Activated naive CD8-positive, alpha-beta T cell treated with anti-CD3 and anti-CD28 coated beads, Interleukin-2, amount 10 ng/mL, durations not matched to agents 7 days and 5 days (primary cell): ENCODE data around the gene CIRBP. TPM values are rescaled to one million over a fixed set of nuclear protein-coding genes. Genes with fewer than 3 reads are reported as not detected.

ENCODE experiments used
- ATAC-seq: fragments of 150-1000 bp; cut with Tn5 transposase; one replicate; pipeline ENCODE4 v1.10.0; 2021; ENCODE audit warnings: low read depth, moderate library complexity
- POLR2A ChIA-PET: fragments of 350-600 bp; sonication (Branson Sonifier 250); formaldehyde crosslinking; loops from one replicate; lab custom pipeline; 2021; ENCODE audit warnings: antibody characterized with exemption; lab: Charles Lee
- DNase-seq: peaks from one replicate; pipeline ENCODE4 v3.0.0; 2021
- H3K27ac Mint-ChIP-seq: one replicate; pipeline ENCODE4 v1.8.0; 2022; ENCODE audit warnings: mild to moderate bottlenecking, mixed read lengths
- H3K27me3 Mint-ChIP-seq: one replicate; pipeline ENCODE4 v1.8.0; 2022; ENCODE audit warnings: mild to moderate bottlenecking, moderate library complexity, mixed read lengths
- H3K36me3 Mint-ChIP-seq: one replicate; pipeline ENCODE4 v1.8.0; 2021; ENCODE audit warnings: mild to moderate bottlenecking, mixed read lengths
- H3K4me1 Mint-ChIP-seq: one replicate; pipeline ENCODE4 v1.8.0; 2021; ENCODE audit warnings: mixed read lengths
- H3K4me3 Mint-ChIP-seq: one replicate; pipeline ENCODE4 v1.8.0; 2022; ENCODE audit warnings: mild to moderate bottlenecking, moderate library complexity, mixed read lengths
- H3K9me3 Mint-ChIP-seq: one replicate; pipeline ENCODE4 v1.8.0; 2021; ENCODE audit warnings: mixed read lengths
- total RNA-seq, 2 experiments: library from RNA; stranded (reverse); gene quantifications; one replicate each; pipeline ENCODE4 v1.2.3, GENCODE V29; 2021

Gene CIRBP
- total RNA-seq, 2 experiments from 2014 or later, result 327 to 342 TPM

- no peaks in the 10 kb centered on the region for H3K36me3 Mint-ChIP-seq
- no peak overlapping the region for H3K27ac Mint-ChIP-seq
- H3K4me3 Mint-ChIP-seq, result no peak overlapping the region
- peaks cover 18% of the 10 kb centered on the region for H3K27me3 Mint-ChIP-seq
- POLR2A ChIA-PET, result no interaction called here
- ATAC-seq (no peak), DNase-seq (no peak)
- peaks cover 9% of the 10 kb centered on the region for H3K4me1 Mint-ChIP-seq
- no peaks in the 10 kb centered on the region for H3K9me3 Mint-ChIP-seq
Measured at GRCh38 chr19:1234955-1235380, 34.2 kb upstream of the CIRBP start.

GRCh38 chr19:1235625-1236538 lies 33.2 kb upstream of the CIRBP start:
- H3K4me3 Mint-ChIP-seq, result peak overlapping the region; percentile 54
- POLR2A ChIA-PET, result interaction anchor here (1.0 to 1.6 kb wide), 2 partner anchors 22 to 34 kb away, joined by 3 read pairs; no protein-coding TSS in a partner anchor
- ATAC-seq (no peak), DNase-seq (no peak)
- peaks cover 11% of the 10 kb centered on the region for H3K4me1 Mint-ChIP-seq
- H3K27me3 Mint-ChIP-seq, result peaks cover 18% of the 10 kb centered on the region
- no peaks in the 10 kb centered on the region for H3K9me3 Mint-ChIP-seq
- no peak overlapping the region for H3K27ac Mint-ChIP-seq
- H3K36me3 Mint-ChIP-seq, result no peaks in the 10 kb centered on the region

GRCh38 chr19:1236576-1236975 lies 32.6 kb upstream of the CIRBP start:
- ATAC-seq (no peak), DNase-seq (no peak)
- Mint-ChIP-seq H3K4me3 (peak overlapping the region; percentile 54), H3K9me3 (no peaks in the 10 kb centered on the region), H3K27me3 (peaks cover 18% of the 10 kb centered on the region), H3K4me1 (peaks cover 15% of the 10 kb centered on the region), H3K36me3 (no peaks in the 10 kb centered on the region), H3K27ac (no peak overlapping the region)
- POLR2A ChIA-PET, result interaction anchor here (1.0 to 1.6 kb wide), 2 partner anchors 22 to 33 kb away, joined by 3 read pairs; no protein-coding TSS in a partner anchor

- POLR2A ChIA-PET, result interaction anchor here (1.0 to 1.6 kb wide), 2 partner anchors 23 to 32 kb away, joined by 3 read pairs; no protein-coding TSS in a partner anchor
Measured at GRCh38 chr19:1237027-1237659, 32.0 kb upstream of the CIRBP start.

GRCh38 chr19:1237754-1238368 lies 31.3 kb upstream of the CIRBP start, which contains the start of gene CBARP:
TSS of gene CBARP (minus strand) at chr19:1238005. CDS start at chr19:1236100, 1,905 bp downstream.
- no peaks in the 10 kb centered on the region for H3K36me3 Mint-ChIP-seq
- H3K4me3 Mint-ChIP-seq, result peak within 1 kb of the TSS; percentile 74
- DNase-seq, result peak; percentile 57
- ATAC-seq, result no peak
- H3K4me1 Mint-ChIP-seq, result peaks cover 15% of the 10 kb centered on the region
- H3K9me3 Mint-ChIP-seq, result no peaks in the 10 kb centered on the region
- peak within 1 kb of the TSS; percentile 51 for H3K27ac Mint-ChIP-seq
- H3K27me3 Mint-ChIP-seq, result peaks cover 18% of the 10 kb centered on the region
- POLR2A ChIA-PET, result interaction anchor here (0.8 to 1.2 kb wide), 2 partner anchors 37 to 114 kb away, joined by 3 read pairs; partner anchors contain the start of gene FAM174C

More at GRCh38 chr19:1237027-1237659, 32.0 kb upstream of the CIRBP start:
- Mint-ChIP-seq H3K4me3 (peak overlapping the region; percentile 57), H3K36me3 (no peaks in the 10 kb centered on the region), H3K27me3 (peaks cover 18% of the 10 kb centered on the region), H3K9me3 (no peaks in the 10 kb centered on the region), H3K27ac (no peak overlapping the region), H3K4me1 (peaks cover 15% of the 10 kb centered on the region)
- ATAC-seq (no peak), DNase-seq (no peak)

- Mint-ChIP-seq H3K4me1 (peaks cover 22% of the 10 kb centered on the region), H3K27me3 (peaks cover 18% of the 10 kb centered on the region), H3K9me3 (no peaks in the 10 kb centered on the region), H3K4me3 (peak overlapping the region; percentile 74), H3K36me3 (no peaks in the 10 kb centered on the region), H3K27ac (peak overlapping the region; percentile 51)
- POLR2A ChIA-PET, result interaction anchor here (0.8 to 1.2 kb wide), 2 partner anchors 37 to 115 kb away, joined by 3 read pairs; partner anchors contain the start of gene FAM174C
- DNase-seq, result no peak
- ATAC-seq, result no peak
Measured at GRCh38 chr19:1238369-1239303, 30.5 kb upstream of the CIRBP start.

- H3K4me3 Mint-ChIP-seq, result peak overlapping the region; percentile 39
- H3K4me1 Mint-ChIP-seq, result peaks cover 22% of the 10 kb centered on the region
- no peaks in the 10 kb centered on the region for H3K36me3 Mint-ChIP-seq
- H3K27me3 Mint-ChIP-seq, result peaks cover 18% of the 10 kb centered on the region
- ATAC-seq, result no peak
- no peaks in the 10 kb centered on the region for H3K9me3 Mint-ChIP-seq
- peak overlapping the region; percentile 24 for H3K27ac Mint-ChIP-seq
- POLR2A ChIA-PET, result interaction anchor here (1.2 kb wide), 1 partner anchor 36 kb away, joined by 3 read pairs; the partner anchor contains the start of gene FAM174C
- no peak for DNase-seq
Measured at GRCh38 chr19:1239420-1239795, 29.7 kb upstream of the CIRBP start.

- H3K27ac Mint-ChIP-seq, result peak overlapping the region; percentile 34
- H3K4me1 Mint-ChIP-seq, result peaks cover 24% of the 10 kb centered on the region
- ATAC-seq, result peak; percentile 50
Measured at GRCh38 chr19:1239796-1240737, 29.1 kb upstream of the CIRBP start.

GRCh38 chr19:1240925-1241324 lies 28.2 kb upstream of the CIRBP start:
- DNase-seq (no peak), ATAC-seq (no peak)
- POLR2A ChIA-PET, result interaction anchor here (0.5 to 7.7 kb wide), 6 partner anchors 12 to 575 kb away, joined by 3 to 385 read pairs (median 4); partner anchors contain the start of genes CIRBP and FAM174C
- H3K9me3 Mint-ChIP-seq, result no peaks in the 10 kb centered on the region
- H3K4me1 Mint-ChIP-seq, result peaks cover 24% of the 10 kb centered on the region
- H3K36me3 Mint-ChIP-seq, result no peaks in the 10 kb centered on the region
- peak overlapping the region; percentile 85 for H3K4me3 Mint-ChIP-seq
- H3K27me3 Mint-ChIP-seq, result peaks cover 17% of the 10 kb centered on the region
- H3K27ac Mint-ChIP-seq, result peak overlapping the region; percentile 93

More at GRCh38 chr19:1239796-1240737, 29.1 kb upstream of the CIRBP start:
- DNase-seq, result peak; percentile 96
- POLR2A ChIA-PET, result interaction anchor here (1.6 to 7.7 kb wide), 2 partner anchors 26 to 27 kb away, joined by 3 to 385 read pairs; partner anchors contain the start of gene CIRBP
- Mint-ChIP-seq H3K9me3 (no peaks in the 10 kb centered on the region), H3K36me3 (no peaks in the 10 kb centered on the region), H3K27me3 (peaks cover 18% of the 10 kb centered on the region), H3K4me3 (peak overlapping the region; percentile 64)

GRCh38 chr19:1241417-1242095 lies 27.6 kb upstream of the CIRBP start, which contains the start of gene ATP5F1D:
TSS of gene ATP5F1D (plus strand) at chr19:1241751. CDS start at chr19:1241851, 100 bp downstream.
- Mint-ChIP-seq H3K4me3 (peak within 1 kb of the TSS; percentile 85), H3K4me1 (peaks cover 24% of the 10 kb centered on the region), H3K27ac (peak within 1 kb of the TSS; percentile 93), H3K27me3 (peaks cover 15% of the 10 kb centered on the region), H3K9me3 (no peaks in the 10 kb centered on the region), H3K36me3 (no peaks in the 10 kb centered on the region)
- peak; percentile 75 for ATAC-seq
- peak; percentile 92 for DNase-seq
- POLR2A ChIA-PET, result interaction anchor here (0.5 to 7.7 kb wide), 6 partner anchors 11 to 576 kb away, joined by 3 to 385 read pairs (median 4); partner anchors contain the start of genes CIRBP and FAM174C
